NCI-H1092 (cell line): Measurements from ENCODE around the gene PTBP3.

Experiments
- DNase-seq: peaks from one replicate; lab custom pipeline; 2025; lab: John Stamatoyannopoulos, UW

Gene PTBP3

GRCh38 chr9:112360047-112360804 is 26.8 kb upstream of the PTBP3 start:
- DNase-seq: no peak

- DNase-seq: no peak
These were observed 22.0 kb upstream of the PTBP3 start for GRCh38 chr9:112355427-112355897.

- no peak for DNase-seq
These were observed 20.8 kb upstream of the PTBP3 start for GRCh38 chr9:112354081-112354743.

GRCh38 chr9:112352209-112352608 is 18.8 kb upstream of the PTBP3 start:
- no peak for DNase-seq

GRCh38 chr9:112351184-112351583 is 17.8 kb upstream of the PTBP3 start:
- DNase-seq: no peak

GRCh38 chr9:112349008-112349333 is 15.6 kb upstream of the PTBP3 start:
- no peak for DNase-seq

GRCh38 chr9:112348257-112349007 is 15.0 kb upstream of the PTBP3 start:
- no peak for DNase-seq

GRCh38 chr9:112341730-112342129 is 8.3 kb upstream of the PTBP3 start:
- no peak for DNase-seq

- no peak for DNase-seq
These were observed 6.5 kb upstream of the PTBP3 start for GRCh38 chr9:112339886-112340285.

GRCh38 chr9:112338561-112338960 is 5.1 kb upstream of the PTBP3 start:
- DNase-seq: no peak

- DNase-seq: no peak
These were observed 4.1 kb upstream of the PTBP3 start for GRCh38 chr9:112337547-112337946.

GRCh38 chr9:112334432-112334841 is 1.0 kb upstream of the PTBP3 start:
- DNase-seq: no peak

GRCh38 chr9:112333639-112334431 is 416 bp upstream of the PTBP3 start:
- peak; percentile 95 for DNase-seq

- no peak for DNase-seq
These were observed 794 bp downstream of the PTBP3 start for GRCh38 chr9:112332674-112332976.

GRCh38 chr9:112332214-112332613 is 1.2 kb downstream of the PTBP3 start:
- DNase-seq: no peak

- DNase-seq: no peak
These were observed 1.8 kb downstream of the PTBP3 start for GRCh38 chr9:112331674-112331952.

GRCh38 chr9:112328545-112328944 is 4.9 kb downstream of the PTBP3 start:
- DNase-seq: no peak

- no peak for DNase-seq
These were observed 5.5 kb downstream of the PTBP3 start for GRCh38 chr9:112327718-112328450.

GRCh38 chr9:112326194-112326593 is 7.2 kb downstream of the PTBP3 start:
- no peak for DNase-seq

- no peak for DNase-seq
These were observed 7.8 kb downstream of the PTBP3 start for GRCh38 chr9:112325600-112325999.

- no peak for DNase-seq
These were observed 8.3 kb downstream of the PTBP3 start for GRCh38 chr9:112325127-112325526.

GRCh38 chr9:112323378-112323854 is 10.0 kb downstream of the PTBP3 start:
- no peak for DNase-seq
